ENCODE data around the gene USP17L27.
"Not testable (repeated sequence)": the region's sequence is repeated elsewhere in the genome, so short reads cannot be mapped to it uniquely, and the experiment has no call there.

- TF ChIP-seq GABPA (IDR thresholded peaks at IDR 0.05; ENCODE audit: low read depth); RXRA (IDR thresholded peaks at IDR 0.05; ENCODE audit: borderline replicate concordance, low read depth); RAD21 (IDR thresholded peaks at IDR 0.05; ENCODE audit: low read length): not testable (repeated sequence)
- TF ChIP-seq, protein P1, sequence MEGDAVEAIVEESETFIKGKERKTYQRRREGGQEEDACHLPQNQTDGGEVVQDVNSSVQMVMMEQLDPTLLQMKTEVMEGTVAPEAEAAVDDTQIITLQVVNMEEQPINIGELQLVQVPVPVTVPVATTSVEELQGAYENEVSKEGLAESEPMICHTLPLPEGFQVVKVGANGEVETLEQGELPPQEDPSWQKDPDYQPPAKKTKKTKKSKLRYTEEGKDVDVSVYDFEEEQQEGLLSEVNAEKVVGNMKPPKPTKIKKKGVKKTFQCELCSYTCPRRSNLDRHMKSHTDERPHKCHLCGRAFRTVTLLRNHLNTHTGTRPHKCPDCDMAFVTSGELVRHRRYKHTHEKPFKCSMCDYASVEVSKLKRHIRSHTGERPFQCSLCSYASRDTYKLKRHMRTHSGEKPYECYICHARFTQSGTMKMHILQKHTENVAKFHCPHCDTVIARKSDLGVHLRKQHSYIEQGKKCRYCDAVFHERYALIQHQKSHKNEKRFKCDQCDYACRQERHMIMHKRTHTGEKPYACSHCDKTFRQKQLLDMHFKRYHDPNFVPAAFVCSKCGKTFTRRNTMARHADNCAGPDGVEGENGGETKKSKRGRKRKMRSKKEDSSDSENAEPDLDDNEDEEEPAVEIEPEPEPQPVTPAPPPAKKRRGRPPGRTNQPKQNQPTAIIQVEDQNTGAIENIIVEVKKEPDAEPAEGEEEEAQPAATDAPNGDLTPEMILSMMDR (IDR thresholded peaks at IDR 0.05) = not testable (repeated sequence)
Observed at GRCh38 chr4:9334358-9334757, 9.6 kb upstream of the USP17L27 start, which contains the start of gene USP17L26.
